NCI-H748 treated with DMSO at 0.1 percent for 48 hours (cell line): ENCODE measurements around the gene RHOBTB3.

ENCODE experiments used
- DNase-seq: peaks from one replicate; lab custom pipeline; 2025; lab: John Stamatoyannopoulos, UW

RHOBTB3 gene

GRCh38 chr5:95731571-95732554, 727 bp downstream of the RHOBTB3 start:
- peak; percentile 26 for DNase-seq

DNA sequence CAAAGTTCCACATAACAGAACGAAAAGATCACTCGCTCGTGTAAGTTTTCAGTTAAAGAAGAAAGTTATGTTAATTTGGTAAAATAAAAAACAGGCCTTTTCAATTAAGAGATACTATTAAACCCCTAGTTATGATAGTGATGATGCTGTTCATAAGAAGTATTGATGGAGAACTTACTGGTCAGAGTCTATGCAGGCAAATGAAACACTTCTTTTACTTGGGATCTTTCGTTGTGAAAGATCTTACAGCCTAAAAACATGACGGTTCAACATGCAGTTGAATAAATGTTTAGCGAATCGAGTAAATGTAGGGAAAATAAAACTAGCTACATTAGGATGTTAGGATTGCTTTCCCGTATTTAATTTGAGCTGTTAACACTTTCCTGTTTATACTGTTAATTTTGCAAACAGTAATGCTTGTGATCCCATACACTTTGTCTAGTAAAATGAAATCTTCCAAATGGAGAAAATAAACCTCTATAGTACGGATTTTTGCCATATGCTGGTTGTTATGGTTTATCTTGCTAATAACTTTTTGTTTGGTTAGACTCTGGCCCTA, 2.0 kb downstream of the RHOBTB3 start:
- DNase-seq = no peak

DNA sequence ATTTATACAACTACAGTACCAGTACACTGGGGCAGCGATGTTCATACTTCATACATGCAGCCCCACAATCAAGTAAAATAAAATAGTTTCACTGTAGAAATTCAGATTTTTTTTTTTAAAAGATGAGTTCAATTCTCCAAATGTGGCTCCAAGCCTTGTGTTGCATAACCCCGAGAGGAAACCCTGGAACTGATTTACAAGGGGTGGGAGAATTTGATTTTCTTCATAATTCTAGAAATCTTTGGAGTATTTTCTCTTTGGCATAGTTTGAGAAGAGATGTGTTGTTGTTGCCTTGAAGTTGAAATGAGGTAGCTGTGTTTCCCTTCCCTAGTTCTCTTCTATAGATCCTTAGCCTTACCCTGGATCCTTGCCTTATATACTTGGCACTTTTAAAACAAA, 3.1 kb downstream of the RHOBTB3 start:
- DNase-seq = no peak

DNA sequence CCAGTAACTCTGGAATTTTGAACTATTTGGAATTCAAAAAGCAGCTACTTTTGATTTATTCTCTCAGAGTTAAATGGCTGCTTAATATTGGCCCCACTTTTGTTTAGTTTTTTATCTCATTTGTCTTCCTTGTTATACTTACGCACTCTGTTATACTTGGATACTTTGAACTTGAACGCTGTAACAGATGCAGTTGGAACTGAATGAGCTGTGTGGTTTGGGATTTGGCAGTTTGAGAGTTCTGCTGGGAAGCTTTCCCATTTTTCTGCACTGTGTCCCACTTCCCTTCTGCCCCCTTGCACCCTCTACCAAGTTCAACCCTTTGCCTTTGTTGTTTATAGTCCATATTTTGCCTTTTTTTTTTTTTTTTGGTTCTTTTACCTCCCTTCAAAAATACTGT, 3.8 kb downstream of the RHOBTB3 start:
- no peak for DNase-seq

- no peak for DNase-seq
Observed at GRCh38 chr5:95735406-95735805, 4.3 kb downstream of the RHOBTB3 start.

- DNase-seq = no peak
Observed at GRCh38 chr5:95738072-95738471, 6.9 kb downstream of the RHOBTB3 start.

DNA sequence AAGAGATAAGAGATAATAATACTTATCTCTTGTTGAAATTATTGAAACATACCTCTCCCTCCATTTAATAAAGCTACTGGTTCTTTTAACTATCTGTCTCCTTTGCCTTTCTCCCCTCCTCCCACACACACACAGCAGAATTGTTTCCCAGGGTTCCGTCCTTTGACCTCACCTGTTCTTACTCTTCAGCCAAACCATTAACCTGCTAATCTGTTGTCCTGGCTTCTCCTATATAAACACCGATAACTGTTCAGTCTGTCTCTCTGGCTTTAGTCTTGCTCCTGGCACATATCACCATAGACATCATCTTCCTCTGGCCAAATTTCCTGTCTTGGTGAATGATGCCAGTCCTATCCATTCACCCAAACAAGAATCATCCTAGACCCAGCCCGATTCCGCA, 7.7 kb downstream of the RHOBTB3 start:
- DNase-seq = no peak

- DNase-seq = no peak
Observed at GRCh38 chr5:95739857-95740256, 8.7 kb downstream of the RHOBTB3 start.

- no peak for DNase-seq
Observed at GRCh38 chr5:95741458-95741857, 10.3 kb downstream of the RHOBTB3 start.

GRCh38 chr5:95743232-95743631, 12.1 kb downstream of the RHOBTB3 start:
- no peak for DNase-seq

- no peak for DNase-seq
Observed at GRCh38 chr5:95743877-95744276, 12.7 kb downstream of the RHOBTB3 start.

- no peak for DNase-seq
Observed at GRCh38 chr5:95746194-95746593, 15.1 kb downstream of the RHOBTB3 start.

GRCh38 chr5:95746722-95747679, 15.9 kb downstream of the RHOBTB3 start:
- DNase-seq = no peak

DNA sequence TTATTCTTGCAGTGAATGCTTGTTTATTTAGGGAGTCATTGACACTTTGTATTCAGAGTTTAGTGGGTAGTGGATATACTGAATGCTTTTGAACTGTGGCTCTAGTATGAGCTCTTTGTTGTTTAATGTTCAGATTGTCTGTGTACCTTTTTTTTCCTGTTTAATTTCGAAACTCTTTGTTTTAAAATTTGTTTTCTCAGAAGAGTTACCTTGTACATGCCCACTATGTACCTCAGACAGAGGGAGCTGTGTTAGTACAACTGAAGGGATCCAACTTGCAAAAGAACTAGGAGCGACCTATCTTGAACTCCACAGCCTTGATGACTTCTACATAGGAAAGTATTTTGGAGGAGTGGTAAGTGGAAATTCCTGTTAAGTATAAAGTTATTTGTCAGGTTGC, 17.0 kb downstream of the RHOBTB3 start:
- DNase-seq = no peak

DNA sequence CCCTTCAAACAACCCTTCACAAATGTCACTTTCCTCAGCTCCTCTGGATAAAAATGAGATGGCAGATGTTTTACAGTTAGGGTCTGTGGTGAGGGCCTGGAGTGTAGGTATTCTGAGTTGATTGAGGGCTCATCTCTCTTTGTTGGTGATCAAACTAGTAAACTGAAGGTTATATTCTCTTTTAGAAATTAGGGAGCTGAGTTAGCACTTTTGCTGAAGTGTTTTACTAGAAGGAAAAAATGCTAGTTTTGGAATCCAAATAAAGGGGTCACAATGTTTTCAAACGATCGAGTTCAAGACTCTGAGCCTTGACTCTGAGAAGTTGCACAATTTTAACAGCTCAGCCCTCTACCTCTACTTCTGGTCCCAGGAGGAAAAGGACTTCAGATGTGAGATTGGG, 23.4 kb downstream of the RHOBTB3 start:
- DNase-seq = no peak

DNA sequence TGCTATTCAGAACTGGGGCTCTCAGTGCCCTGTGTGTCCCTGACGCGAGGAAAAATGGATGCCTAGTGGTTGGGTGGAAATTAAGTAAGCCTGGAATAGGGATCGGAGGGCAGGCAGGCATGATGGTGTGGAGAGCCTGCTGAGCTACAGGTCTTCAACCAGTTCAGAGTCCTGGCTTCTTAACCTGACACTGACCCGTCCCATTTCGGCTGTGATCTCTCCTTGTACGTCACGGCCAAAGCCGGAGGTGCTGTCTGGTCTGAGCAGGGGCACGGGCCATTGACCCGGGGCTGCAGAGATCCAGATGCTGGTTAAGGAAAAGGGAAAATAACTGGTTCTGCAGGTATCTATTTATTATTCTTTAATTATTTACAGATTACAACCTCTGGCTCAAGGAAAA, 27.9 kb downstream of the RHOBTB3 start:
- no peak for DNase-seq

DNA sequence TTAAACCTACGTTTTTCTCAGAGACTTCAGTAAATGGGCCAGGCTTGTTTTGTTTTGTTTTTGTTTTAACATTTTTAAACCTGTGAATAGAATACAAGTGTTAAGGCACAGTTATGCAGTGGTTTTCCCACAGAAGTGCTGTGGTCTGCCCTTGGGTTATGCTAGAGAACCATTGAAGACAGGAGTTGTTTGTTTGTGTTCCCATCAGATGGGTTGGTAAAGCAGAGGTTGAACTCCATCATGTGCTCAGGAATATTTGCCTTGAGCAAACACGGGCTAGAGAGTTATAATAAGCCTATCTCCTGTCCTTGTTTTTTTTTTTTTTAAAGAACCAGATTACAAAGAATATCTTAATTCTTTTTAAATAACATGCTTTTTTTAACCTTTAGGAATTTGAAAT, 28.5 kb downstream of the RHOBTB3 start:
- peak; percentile 2 for DNase-seq

DNA sequence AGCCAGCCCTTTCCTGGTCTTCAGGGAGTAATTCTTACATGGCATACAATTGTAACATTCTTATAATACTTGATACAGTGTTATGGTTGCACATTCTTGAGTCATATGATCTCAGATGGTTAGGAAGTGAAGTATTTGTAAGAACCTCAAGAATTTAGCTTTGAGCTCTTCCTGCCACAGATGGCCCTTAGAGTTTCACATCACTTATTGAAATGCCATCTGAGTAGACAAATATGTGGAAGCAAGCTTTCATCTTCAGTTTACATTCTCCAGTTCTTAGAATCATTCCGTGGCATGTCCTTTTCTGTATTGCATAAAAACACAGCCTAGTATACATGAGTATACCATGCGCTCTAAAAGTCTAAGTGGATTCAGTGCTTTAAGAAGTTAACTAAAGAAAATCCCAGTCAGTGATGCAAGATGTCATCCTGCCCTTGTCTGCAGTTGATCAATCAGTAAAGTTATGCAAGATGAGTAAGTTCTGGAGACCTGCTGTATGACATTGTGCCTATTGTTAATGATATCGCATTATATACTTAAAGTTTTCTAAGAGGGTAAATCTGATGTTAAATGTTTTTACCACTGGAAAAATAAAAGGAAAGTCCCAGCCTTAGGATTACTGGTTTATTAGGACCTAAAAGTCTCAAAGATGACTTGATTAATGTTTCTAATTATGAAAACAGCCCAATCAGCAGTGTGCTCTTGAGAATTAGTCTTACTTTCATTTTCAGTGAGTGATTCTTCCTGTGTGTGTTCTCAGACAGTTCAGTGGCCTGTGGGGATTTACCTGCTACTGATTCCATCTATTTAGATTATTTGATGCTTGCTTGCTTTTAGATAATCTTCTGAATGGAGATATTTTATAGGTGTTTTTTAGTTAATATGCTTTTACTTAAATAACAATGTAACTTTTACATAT, 29.4 kb downstream of the RHOBTB3 start:
- no peak for DNase-seq

DNA sequence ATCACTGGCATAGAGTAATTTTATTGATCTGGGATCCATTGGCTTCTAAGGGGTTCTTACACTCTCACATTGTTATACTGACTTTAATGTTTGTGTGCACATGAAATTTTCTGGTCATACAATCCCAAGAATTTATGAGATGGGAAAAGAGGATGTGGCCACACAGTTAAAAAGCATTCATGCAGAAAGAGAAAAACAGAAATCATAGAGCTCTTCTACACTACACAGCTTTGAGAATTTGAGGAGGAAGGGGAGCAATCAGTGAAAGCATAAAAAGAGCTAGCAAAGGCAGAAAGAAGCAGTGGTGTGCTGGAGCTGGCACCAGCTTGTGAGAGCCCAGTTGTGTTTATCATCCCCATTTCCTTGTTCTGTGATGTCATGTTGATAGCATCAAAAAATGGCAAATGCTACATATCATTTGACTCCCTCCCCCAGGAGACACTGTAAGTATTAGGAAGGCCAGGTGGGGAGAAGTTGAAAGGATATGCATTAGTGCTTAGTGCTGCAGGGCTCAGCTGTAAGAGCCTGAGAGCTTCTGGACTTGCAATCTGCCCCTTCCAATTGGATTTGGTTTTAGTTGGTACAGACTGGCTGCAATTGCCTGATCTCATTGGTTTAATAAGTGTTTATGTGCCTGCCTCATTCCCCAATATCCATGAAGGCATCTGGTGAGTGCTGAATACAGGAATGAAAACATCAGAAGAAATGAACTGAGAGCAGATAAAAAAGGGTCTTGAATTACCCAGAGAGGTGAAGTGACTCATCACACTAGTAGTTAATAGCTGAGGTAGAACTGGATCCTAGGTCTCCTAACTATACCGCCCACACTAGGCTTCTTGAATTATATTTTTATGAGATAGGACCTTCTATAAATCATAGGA, 30.9 kb downstream of the RHOBTB3 start:
- no peak for DNase-seq

GRCh38 chr5:95762652-95763041, 31.5 kb downstream of the RHOBTB3 start:
- DNase-seq = no peak
